ENCODE measurements around the gene NES. TPM values are rescaled to one million over a fixed set of nuclear protein-coding genes. Genes with fewer than 3 reads are reported as not detected.

The NES gene
- total and polyA plus RNA-seq, 4 donors, result 0.15 to 3.1 (median 1.9) TPM

- Histone ChIP-seq H3K4me3 (ENCODE audit: low read depth in 1 of 3, low read length in 3 of 3) (peak overlapping the region in 1 of 3 donors; percentile 15), H3K4me1 (ENCODE audit: control insufficient read depth in 4 of 4, insufficient read depth in 4 of 4, low read length in 3 of 4) (peaks cover 11 to 19% (median 13%) of the 10 kb centered on the region in 4 donors), H3K36me3 (ENCODE audit: control insufficient read depth in 4 of 4, insufficient read depth in 3 of 4, low read depth in 1 of 4, low read length in 3 of 4) (no peaks in the 10 kb centered on the region), H3K9ac (ENCODE audit: low read depth in 1 of 2, low read length in 2 of 2) (no peak overlapping the region), H3K27me3 (ENCODE audit: control insufficient read depth in 4 of 4, insufficient read depth in 4 of 4, low read length in 3 of 4) (peaks cover 0 to 10% (median 7%) of the 10 kb centered on the region in 4 donors), H3K27ac (ENCODE audit: low read depth in 1 of 2, low read length in 2 of 2) (no peak overlapping the region), H3K9me3 (ENCODE audit: control insufficient read depth in 4 of 4, low read length in 3 of 4) (no peaks in the 10 kb centered on the region)
- DNase-seq (ENCODE audit: low spot score), result peak; percentile 52
- TF ChIP-seq RAD21 (IDR thresholded peaks at IDR 0.05) (peak in 1 of 2 donors; percentile 45), HNF4G (IDR thresholded peaks at IDR 0.05) (no peak), CTCF (IDR thresholded peaks at IDR 0.05; ENCODE audit: low read depth, low read length, missing input control) (peak; percentile 32)
- 3% methylated on average over 45 of the region's 45 CpGs for WGBS
Observed at GRCh38 chr1:156705918-156706656, 28.9 kb upstream of the NES start.

GRCh38 chr1:156705321-156705917 is 28.2 kb upstream of the NES start, which contains the start of gene CRABP2:
Gene CRABP2, minus strand, starts transcription at chr1:156705583. Its CDS starts 137 bp downstream, at chr1:156705446.
- TF ChIP-seq HNF4A (conservative IDR thresholded peaks at IDR 0.05), result no peak
- no peak for TF ChIP-seq NR2F2 (IDR thresholded peaks at IDR 0.05)
- no peak for TF ChIP-seq CTCF (IDR thresholded peaks at IDR 0.05; ENCODE audit: low read depth, low read length, missing input control)
- no peak for TF ChIP-seq RAD21 (IDR thresholded peaks at IDR 0.05)
- no peak for TF ChIP-seq FOXA2 (IDR thresholded peaks at IDR 0.05)
- no peak for TF ChIP-seq GABPA (IDR thresholded peaks at IDR 0.05 in 1 of 2, conservative IDR thresholded peaks at IDR 0.05 in 1 of 2)
- no peak for TF ChIP-seq SP1 (IDR thresholded peaks at IDR 0.05)
- no peak for TF ChIP-seq MAX (IDR thresholded peaks at IDR 0.05)
- no peaks in the 10 kb centered on the region for H3K9me3 ChIP-seq (ENCODE audit: control insufficient read depth in 4 of 4, low read length in 3 of 4)
- peaks cover 0 to 10% (median 7%) of the 10 kb centered on the region in 4 donors for H3K27me3 ChIP-seq (ENCODE audit: control insufficient read depth in 4 of 4, insufficient read depth in 4 of 4, low read length in 3 of 4)
- H3K36me3 ChIP-seq (ENCODE audit: control insufficient read depth in 4 of 4, insufficient read depth in 3 of 4, low read depth in 1 of 4, low read length in 3 of 4), result no peaks in the 10 kb centered on the region
- DNase-seq (ENCODE audit: low spot score), result no peak
- no peak within 1 kb of the TSS for H3K27ac ChIP-seq (ENCODE audit: low read depth in 1 of 2, low read length in 2 of 2)
- peaks cover 11 to 19% (median 13%) of the 10 kb centered on the region in 4 donors for H3K4me1 ChIP-seq (ENCODE audit: control insufficient read depth in 4 of 4, insufficient read depth in 4 of 4, low read length in 3 of 4)
- 4% methylated on average over 42 of the region's 42 CpGs for WGBS
- no peak within 1 kb of the TSS for H3K9ac ChIP-seq (ENCODE audit: low read depth in 1 of 2, low read length in 2 of 2)
- H3K4me3 ChIP-seq (ENCODE audit: low read depth in 1 of 3, low read length in 3 of 3), result peak within 1 kb of the TSS in 1 of 3 donors; percentile 15

GRCh38 chr1:156704930-156705320 is 27.7 kb upstream of the NES start:
- WGBS, result 6% methylated on average over 29 of the region's 29 CpGs
- no peaks in the 10 kb centered on the region for H3K36me3 ChIP-seq (ENCODE audit: control insufficient read depth in 4 of 4, insufficient read depth in 3 of 4, low read depth in 1 of 4, low read length in 3 of 4)
- H3K9me3 ChIP-seq (ENCODE audit: control insufficient read depth in 4 of 4, low read length in 3 of 4), result no peaks in the 10 kb centered on the region
- peak overlapping the region in 1 of 3 donors; percentile 15 for H3K4me3 ChIP-seq (ENCODE audit: low read depth in 1 of 3, low read length in 3 of 3)
- H3K9ac ChIP-seq (ENCODE audit: low read depth in 1 of 2, low read length in 2 of 2), result no peak overlapping the region
- peaks cover 0 to 10% (median 7%) of the 10 kb centered on the region in 4 donors for H3K27me3 ChIP-seq (ENCODE audit: control insufficient read depth in 4 of 4, insufficient read depth in 4 of 4, low read length in 3 of 4)
- peaks cover 11 to 19% (median 13%) of the 10 kb centered on the region in 4 donors for H3K4me1 ChIP-seq (ENCODE audit: control insufficient read depth in 4 of 4, insufficient read depth in 4 of 4, low read length in 3 of 4)
- DNase-seq (ENCODE audit: low spot score), result peak; percentile 30
- no peak overlapping the region for H3K27ac ChIP-seq (ENCODE audit: low read depth in 1 of 2, low read length in 2 of 2)
- no peak for TF ChIP-seq NR2F2 (IDR thresholded peaks at IDR 0.05)
- no peak for TF ChIP-seq HNF4A (conservative IDR thresholded peaks at IDR 0.05)
- no peak for TF ChIP-seq TAF1 (conservative IDR thresholded peaks at IDR 0.05)
- TF ChIP-seq EGR1 (IDR thresholded peaks at IDR 0.05; ENCODE audit: low read depth in 2 of 2), result no peak
- TF ChIP-seq CTCF (IDR thresholded peaks at IDR 0.05; ENCODE audit: low read depth, low read length, missing input control), result no peak
- no peak for TF ChIP-seq REST (IDR thresholded peaks at IDR 0.05)
- TF ChIP-seq RAD21 (IDR thresholded peaks at IDR 0.05), result no peak
- no peak for TF ChIP-seq MAX (IDR thresholded peaks at IDR 0.05)
- TF ChIP-seq YY1 (IDR thresholded peaks at IDR 0.05), result no peak
- no peak for TF ChIP-seq JUND (IDR thresholded peaks at IDR 0.05)
